Stimulated activated effector memory CD8-positive, alpha-beta T cell treated with anti-CD3 and anti-CD28 coated beads, Interleukin-12 subunit alpha, Interleukin-12 subunit beta, amount 100 ng/mL, for 72 hours (primary cell): ENCODE results near the gene MVB12B.

Source experiments
- ATAC-seq: fragments of 150-1000 bp; cut with Tn5 transposase; 2 replicates; pipeline ENCODE4 v1.10.0; 2021
- DNase-seq, 2 donors: peaks; one replicate each; pipeline ENCODE4 v3.0.0; 2021 to 2022; ENCODE audit warnings: low spot score in 2 of 2
- H3K27ac Mint-ChIP-seq: one replicate; pipeline ENCODE4 v1.8.0; 2022; ENCODE audit warnings: mild to moderate bottlenecking, mixed read lengths
- H3K36me3 Mint-ChIP-seq: one replicate; pipeline ENCODE4 v1.8.0; 2022; ENCODE audit warnings: mild to moderate bottlenecking, mixed read lengths
- H3K4me1 Mint-ChIP-seq: one replicate; pipeline ENCODE4 v1.8.0; 2022; ENCODE audit warnings: mixed read lengths
- H3K4me3 Mint-ChIP-seq: one replicate; pipeline ENCODE4 v1.8.0; 2022; ENCODE audit warnings: mild to moderate bottlenecking, mixed read lengths
- H3K9me3 Mint-ChIP-seq: one replicate; pipeline ENCODE4 v1.8.0; 2022; ENCODE audit warnings: mixed read lengths

Gene MVB12B

GRCh38 chr9:126406075-126406667 is 79.5 kb downstream of the MVB12B start:
- Mint-ChIP-seq H3K9me3 (no peaks in the 10 kb centered on the region), H3K4me3 (no peak overlapping the region), H3K27ac (no peak overlapping the region), H3K4me1 (peaks cover 25% of the 10 kb centered on the region), H3K36me3 (peaks cover 24% of the 10 kb centered on the region)
- ATAC-seq (no peak), DNase-seq (no peak)

- no peak for DNase-seq
- no peak overlapping the region for H3K27ac Mint-ChIP-seq
- no peaks in the 10 kb centered on the region for H3K9me3 Mint-ChIP-seq
- H3K36me3 Mint-ChIP-seq = peaks cover 15% of the 10 kb centered on the region
- H3K4me1 Mint-ChIP-seq = peaks cover 28% of the 10 kb centered on the region
- H3K4me3 Mint-ChIP-seq = no peak overlapping the region
- ATAC-seq = no peak
These were observed 80.7 kb downstream of the MVB12B start for GRCh38 chr9:126407114-126407870.

- Mint-ChIP-seq H3K9me3 (no peaks in the 10 kb centered on the region), H3K4me3 (no peak overlapping the region), H3K4me1 (peaks cover 31% of the 10 kb centered on the region), H3K27ac (no peak overlapping the region), H3K36me3 (peaks cover 15% of the 10 kb centered on the region)
- ATAC-seq = no peak
- DNase-seq = no peak
These were observed 81.4 kb downstream of the MVB12B start for GRCh38 chr9:126408004-126408403.

GRCh38 chr9:126410229-126410628 is 83.6 kb downstream of the MVB12B start:
- no peak overlapping the region for H3K4me3 Mint-ChIP-seq
- H3K4me1 Mint-ChIP-seq = peaks cover 29% of the 10 kb centered on the region
- H3K27ac Mint-ChIP-seq = peak overlapping the region; percentile 93
- DNase-seq = no peak
- no peaks in the 10 kb centered on the region for H3K9me3 Mint-ChIP-seq
- ATAC-seq = no peak
- H3K36me3 Mint-ChIP-seq = peaks cover 15% of the 10 kb centered on the region

GRCh38 chr9:126411225-126411947 is 84.8 kb downstream of the MVB12B start:
- ATAC-seq (peak; percentile 94), DNase-seq (no peak)
- Mint-ChIP-seq H3K9me3 (no peaks in the 10 kb centered on the region), H3K4me1 (peaks cover 35% of the 10 kb centered on the region), H3K4me3 (peak overlapping the region; percentile 61), H3K36me3 (peaks cover 11% of the 10 kb centered on the region), H3K27ac (peak overlapping the region; percentile 93)

- Mint-ChIP-seq H3K36me3 (peaks cover 11% of the 10 kb centered on the region), H3K4me3 (peak overlapping the region; percentile 61), H3K27ac (peak overlapping the region; percentile 93), H3K4me1 (peaks cover 37% of the 10 kb centered on the region), H3K9me3 (no peaks in the 10 kb centered on the region)
- DNase-seq (no peak), ATAC-seq (no peak)
These were observed 85.3 kb downstream of the MVB12B start for GRCh38 chr9:126411948-126412284.

- no peak for DNase-seq
- H3K4me1 Mint-ChIP-seq = peaks cover 46% of the 10 kb centered on the region
- H3K9me3 Mint-ChIP-seq = no peaks in the 10 kb centered on the region
- peak overlapping the region; percentile 61 for H3K4me3 Mint-ChIP-seq
- H3K36me3 Mint-ChIP-seq = peaks cover 11% of the 10 kb centered on the region
- no peak for ATAC-seq
- peak overlapping the region; percentile 93 for H3K27ac Mint-ChIP-seq
These were observed 86.3 kb downstream of the MVB12B start for GRCh38 chr9:126412905-126413304.

GRCh38 chr9:126413391-126414068 is 86.9 kb downstream of the MVB12B start:
- no peak for DNase-seq
- Mint-ChIP-seq H3K4me1 (peaks cover 50% of the 10 kb centered on the region), H3K9me3 (no peaks in the 10 kb centered on the region), H3K27ac (peak overlapping the region; percentile 93), H3K4me3 (no peak overlapping the region), H3K36me3 (peaks cover 11% of the 10 kb centered on the region)
- ATAC-seq = no peak

- peak overlapping the region; percentile 65 for H3K27ac Mint-ChIP-seq
- no peaks in the 10 kb centered on the region for H3K9me3 Mint-ChIP-seq
- ATAC-seq (no peak), DNase-seq (no peak)
- H3K4me3 Mint-ChIP-seq = no peak overlapping the region
- H3K4me1 Mint-ChIP-seq = peaks cover 60% of the 10 kb centered on the region
- H3K36me3 Mint-ChIP-seq = peaks cover 6% of the 10 kb centered on the region
These were observed 89.2 kb downstream of the MVB12B start for GRCh38 chr9:126415741-126416370.

GRCh38 chr9:126417043-126417442 is 90.4 kb downstream of the MVB12B start:
- no peak overlapping the region for H3K4me3 Mint-ChIP-seq
- H3K4me1 Mint-ChIP-seq = peaks cover 54% of the 10 kb centered on the region
- H3K27ac Mint-ChIP-seq = peak overlapping the region; percentile 45
- H3K9me3 Mint-ChIP-seq = no peaks in the 10 kb centered on the region
- no peak for ATAC-seq
- DNase-seq = no peak
- H3K36me3 Mint-ChIP-seq = peaks cover 6% of the 10 kb centered on the region

GRCh38 chr9:126417684-126418083 is 91.1 kb downstream of the MVB12B start:
- no peak overlapping the region for H3K4me3 Mint-ChIP-seq
- H3K27ac Mint-ChIP-seq = no peak overlapping the region
- DNase-seq = no peak
- H3K36me3 Mint-ChIP-seq = peaks cover 6% of the 10 kb centered on the region
- H3K4me1 Mint-ChIP-seq = peaks cover 50% of the 10 kb centered on the region
- no peak for ATAC-seq
- no peaks in the 10 kb centered on the region for H3K9me3 Mint-ChIP-seq

GRCh38 chr9:126418608-126419007 is 92.0 kb downstream of the MVB12B start:
- Mint-ChIP-seq H3K4me1 (peaks cover 45% of the 10 kb centered on the region), H3K27ac (no peak overlapping the region), H3K4me3 (no peak overlapping the region), H3K36me3 (peaks cover 6% of the 10 kb centered on the region), H3K9me3 (no peaks in the 10 kb centered on the region)
- ATAC-seq (no peak), DNase-seq (no peak)

GRCh38 chr9:126419475-126419874 is 92.8 kb downstream of the MVB12B start:
- peak; percentile 73 for ATAC-seq
- Mint-ChIP-seq H3K36me3 (peaks cover 6% of the 10 kb centered on the region), H3K4me1 (peaks cover 45% of the 10 kb centered on the region), H3K27ac (peak overlapping the region; percentile 51), H3K4me3 (no peak overlapping the region), H3K9me3 (no peaks in the 10 kb centered on the region)
- no peak for DNase-seq

- peaks cover 6% of the 10 kb centered on the region for H3K36me3 Mint-ChIP-seq
- peak overlapping the region; percentile 51 for H3K27ac Mint-ChIP-seq
- ATAC-seq (no peak), DNase-seq (no peak)
- H3K4me3 Mint-ChIP-seq = no peak overlapping the region
- H3K9me3 Mint-ChIP-seq = no peaks in the 10 kb centered on the region
- H3K4me1 Mint-ChIP-seq = peaks cover 45% of the 10 kb centered on the region
These were observed 93.5 kb downstream of the MVB12B start for GRCh38 chr9:126420135-126420534.
